HK-2 (cell line): ENCODE data around the gene BGLAP.
A peak's percentile ranks its signal among the peaks of the same experiment; 100 is the strongest.
"Not testable (repeated sequence)": the region's sequence is repeated elsewhere in the genome, so short reads cannot be mapped to it uniquely, and the experiment has no call there.

ENCODE experiments used
- DNase-seq: peaks from one replicate; pipeline ENCODE4 v3.0.0-alpha.2; 2018; ENCODE audit not compliant: unreplicated experiment

The BGLAP gene

DNA sequence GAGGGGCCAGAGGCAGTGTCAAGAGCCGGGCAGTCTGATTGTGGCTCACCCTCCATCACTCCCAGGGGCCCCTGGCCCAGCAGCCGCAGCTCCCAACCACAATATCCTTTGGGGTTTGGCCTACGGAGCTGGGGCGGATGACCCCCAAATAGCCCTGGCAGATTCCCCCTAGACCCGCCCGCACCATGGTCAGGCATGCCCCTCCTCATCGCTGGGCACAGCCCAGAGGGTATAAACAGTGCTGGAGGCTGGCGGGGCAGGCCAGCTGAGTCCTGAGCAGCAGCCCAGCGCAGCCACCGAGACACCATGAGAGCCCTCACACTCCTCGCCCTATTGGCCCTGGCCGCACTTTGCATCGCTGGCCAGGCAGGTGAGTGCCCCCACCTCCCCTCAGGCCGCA lies at the start of gene BGLAP:
Gene BGLAP (plus strand): TSS at position 259 of the 400 bp plus-strand sequence. CDS start 48 bp downstream, at position 307.
- no peak for DNase-seq

DNA sequence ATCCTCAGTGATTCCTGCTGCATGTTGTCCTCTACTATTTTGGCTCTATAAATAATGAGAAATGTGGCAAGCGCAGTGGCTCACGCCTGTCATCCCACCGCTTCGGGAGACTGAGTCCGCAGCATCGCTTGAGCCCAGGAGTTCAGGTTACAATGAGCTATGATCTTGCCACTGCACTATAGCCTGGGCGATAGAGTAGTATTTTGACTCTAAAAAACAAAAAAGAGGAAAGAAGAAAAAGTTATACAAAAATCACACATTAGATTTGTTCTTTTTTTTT lies 48.8 kb upstream of the BGLAP start:
- DNase-seq: no peak

DNA sequence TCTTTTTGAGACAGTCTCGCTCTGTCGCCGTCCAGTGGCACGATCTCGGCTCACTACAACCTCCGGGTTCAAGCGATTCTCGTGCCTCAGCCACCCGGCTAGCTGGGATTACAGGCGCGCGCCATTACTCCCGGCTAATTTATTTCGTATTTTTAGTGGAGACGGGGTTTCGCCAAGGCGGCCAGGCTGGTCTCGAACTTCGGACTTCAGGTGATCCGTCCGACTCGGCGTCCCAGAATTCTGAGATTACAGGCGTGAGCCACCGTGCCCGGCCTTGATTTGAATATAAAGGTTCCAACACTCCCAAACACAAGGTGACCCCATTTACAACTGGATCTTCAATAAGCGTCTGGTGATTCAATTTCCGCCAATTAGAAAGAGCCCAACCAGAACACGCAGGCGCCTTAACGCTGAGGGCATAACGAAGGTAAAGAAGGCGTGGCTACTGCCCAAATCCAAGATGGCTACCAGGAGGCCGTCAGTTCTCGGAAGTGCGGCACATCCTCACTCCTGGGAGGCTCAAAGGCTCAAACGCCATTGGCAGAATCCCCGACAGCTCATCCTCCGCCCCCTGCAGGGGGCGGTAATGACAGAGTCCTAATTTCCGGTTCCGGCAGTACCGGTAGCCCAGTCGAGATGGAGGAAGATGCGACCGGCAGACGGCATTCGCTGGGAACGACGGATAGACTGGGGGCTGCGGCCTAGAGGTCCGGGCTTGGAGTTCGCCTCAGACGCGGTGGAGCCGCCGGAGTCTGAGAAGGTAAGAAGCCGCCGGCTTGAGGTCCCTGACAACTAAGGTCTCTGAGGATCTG lies 48.3 kb upstream of the BGLAP start, which contains the start of gene SLC25A44:
Gene SLC25A44 (plus strand): TSS at position 617 of the 812 bp plus-strand sequence. CDS start 5,744 bp downstream, outside the sequence.
- DNase-seq: peak; percentile 97

DNA sequence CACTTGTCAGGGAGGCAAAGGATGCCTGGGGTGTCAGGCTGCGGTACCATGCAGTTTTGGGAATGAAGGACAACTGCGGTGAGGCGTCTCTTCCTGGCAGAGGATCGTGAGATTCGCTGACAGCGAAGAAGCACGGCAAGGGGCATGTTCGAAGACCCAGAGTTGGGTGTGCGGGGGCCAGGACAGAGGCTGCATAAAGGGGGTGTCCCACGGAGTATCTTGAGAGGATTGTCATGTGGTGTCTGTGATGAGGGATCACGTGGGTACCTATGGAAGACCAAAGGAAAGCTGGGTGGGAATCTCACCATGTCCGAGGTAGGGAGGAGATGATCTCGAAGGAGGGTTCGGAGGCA lies 47.7 kb upstream of the BGLAP start:
- no peak for DNase-seq

- DNase-seq: no peak
These were observed 46.1 kb upstream of the BGLAP start for GRCh38 chr1:156195853-156196252.

DNA sequence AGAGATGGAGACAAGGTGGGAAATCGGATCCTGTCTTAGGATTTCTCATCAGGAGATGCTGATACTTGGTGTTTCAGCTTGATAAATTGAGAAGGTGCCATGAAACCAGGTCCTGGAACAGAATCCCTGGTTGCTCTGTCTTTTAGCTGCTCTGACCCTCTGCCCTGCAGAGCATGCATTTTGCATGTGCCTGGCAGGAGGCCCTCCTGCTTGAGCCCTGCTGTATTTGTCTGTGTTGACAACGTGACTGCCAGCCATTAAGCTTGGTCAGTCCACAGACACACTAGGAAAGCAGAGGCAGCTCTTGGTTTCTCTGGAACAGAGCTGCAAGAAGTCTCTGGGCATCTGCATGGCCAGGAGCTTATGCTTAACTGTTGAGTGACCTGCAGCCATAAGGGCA lies 45.5 kb upstream of the BGLAP start:
- DNase-seq: no peak

GRCh38 chr1:156198831-156199349 lies 43.1 kb upstream of the BGLAP start:
- DNase-seq: no peak

DNA sequence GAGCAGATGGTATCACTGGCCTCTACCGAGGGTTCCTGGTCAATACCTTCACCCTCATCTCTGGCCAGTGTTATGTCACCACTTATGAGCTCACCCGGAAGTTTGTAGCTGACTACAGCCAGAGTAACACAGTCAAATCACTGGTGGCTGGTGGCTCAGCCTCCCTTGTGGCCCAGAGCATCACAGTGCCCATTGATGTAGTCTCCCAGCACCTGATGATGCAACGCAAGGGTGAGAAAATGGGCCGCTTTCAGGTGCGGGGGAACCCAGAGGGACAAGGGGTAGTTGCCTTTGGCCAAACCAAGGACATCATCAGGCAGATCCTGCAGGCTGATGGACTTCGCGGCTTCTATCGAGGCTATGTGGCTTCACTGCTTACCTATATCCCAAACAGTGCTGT lies 41.9 kb upstream of the BGLAP start:
- no peak for DNase-seq

DNA sequence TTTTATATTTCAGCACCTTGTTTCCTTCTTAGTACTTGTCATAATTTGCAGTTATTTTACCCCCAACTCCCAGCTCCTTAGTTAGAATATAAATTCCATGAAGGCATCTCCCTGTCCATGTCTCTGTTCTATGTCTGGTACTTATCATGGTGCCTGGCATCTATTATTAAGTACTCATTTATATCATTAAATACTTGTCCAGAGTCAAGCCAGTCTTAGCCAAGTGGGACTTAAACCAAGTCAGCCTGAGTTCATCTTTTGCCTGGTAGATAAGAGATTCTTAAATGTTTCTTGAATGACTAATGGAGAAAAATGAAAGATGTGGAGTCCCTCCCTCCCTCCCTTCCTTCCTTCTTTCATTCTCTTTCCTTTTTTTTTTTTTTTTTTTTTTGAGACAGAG lies 38.7 kb upstream of the BGLAP start:
- DNase-seq: no peak

- DNase-seq: no peak
These were observed 37.3 kb upstream of the BGLAP start for GRCh38 chr1:156204686-156205085.

DNA sequence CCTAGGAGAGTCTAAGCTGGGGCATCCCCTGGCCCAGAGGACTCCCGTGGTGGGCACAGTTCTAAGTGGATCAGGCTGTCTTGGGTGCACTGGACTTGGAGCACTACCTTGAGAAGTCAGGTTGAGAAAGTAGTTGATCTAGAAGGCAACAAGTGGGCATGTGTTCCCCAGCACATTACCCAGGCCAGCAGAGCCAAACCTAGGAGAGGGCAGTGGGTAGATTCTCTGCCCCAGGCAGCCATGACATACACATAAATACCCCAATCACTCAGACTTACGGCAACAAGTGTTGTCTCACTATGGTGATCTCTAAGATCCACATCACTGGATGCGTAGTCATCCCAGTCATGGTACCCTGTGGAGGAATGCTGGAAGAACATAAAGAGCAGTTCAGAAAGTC lies 30.7 kb upstream of the BGLAP start:
- DNase-seq: no peak

GRCh38 chr1:156212130-156212529 lies 29.9 kb upstream of the BGLAP start:
- no peak for DNase-seq

- DNase-seq: peak; percentile 97
These were observed 28.9 kb upstream of the BGLAP start, which contains the start of gene PMF1 for GRCh38 chr1:156212833-156213643. Gene PMF1, plus strand, starts transcription at chr1:156213007. Its CDS starts 9 bp downstream, at chr1:156213016.

DNA sequence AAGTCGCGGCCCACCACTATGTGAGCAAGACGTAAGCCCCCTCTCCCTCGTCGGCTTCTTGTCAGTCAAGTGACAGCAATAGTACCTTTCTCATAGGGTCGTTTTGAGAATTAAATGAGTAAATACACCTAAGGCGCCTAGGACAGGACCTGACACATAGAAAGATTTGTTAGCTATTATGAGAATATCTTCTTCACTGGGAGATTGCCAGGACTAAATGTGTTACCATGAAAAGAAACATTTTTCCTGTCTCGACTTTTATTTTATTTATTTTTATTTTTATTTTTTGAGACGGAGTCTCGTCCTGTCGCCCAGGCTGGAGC lies 28.4 kb upstream of the BGLAP start:
- no peak for DNase-seq

DNA sequence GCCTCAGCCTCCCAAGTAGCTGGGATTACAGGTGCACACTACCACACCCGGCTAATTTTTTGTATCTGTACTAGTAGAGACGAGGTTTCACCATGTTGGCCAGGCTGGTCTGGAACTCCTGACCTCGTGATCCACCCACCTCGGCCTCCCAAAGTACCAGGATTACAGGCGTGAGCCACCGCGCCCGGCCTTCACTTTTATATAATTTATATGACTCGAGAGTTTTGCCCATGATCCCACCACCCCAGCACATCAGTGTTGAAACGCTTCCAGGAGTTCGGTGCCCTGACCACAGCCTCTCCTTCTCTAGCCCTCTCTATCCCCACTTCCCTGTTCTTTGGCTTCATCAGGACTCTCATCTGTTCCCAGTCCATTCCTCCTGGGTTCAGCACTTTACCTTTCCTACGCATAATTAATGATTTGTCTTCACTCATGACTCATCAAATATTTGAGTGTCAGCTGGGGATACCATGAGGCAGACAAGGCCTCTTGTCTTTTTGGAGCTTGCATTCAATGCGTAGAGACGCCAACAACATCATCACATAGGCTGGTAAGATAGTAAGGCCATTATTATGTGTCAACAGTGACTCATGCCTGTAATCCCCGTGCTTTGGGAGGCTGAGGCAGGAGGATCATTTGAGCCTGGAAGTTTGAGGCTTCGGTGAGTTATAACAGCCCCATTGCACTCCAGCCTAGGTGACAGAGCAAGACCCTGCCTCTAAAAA lies 27.8 kb upstream of the BGLAP start:
- peak; percentile 46 for DNase-seq

DNA sequence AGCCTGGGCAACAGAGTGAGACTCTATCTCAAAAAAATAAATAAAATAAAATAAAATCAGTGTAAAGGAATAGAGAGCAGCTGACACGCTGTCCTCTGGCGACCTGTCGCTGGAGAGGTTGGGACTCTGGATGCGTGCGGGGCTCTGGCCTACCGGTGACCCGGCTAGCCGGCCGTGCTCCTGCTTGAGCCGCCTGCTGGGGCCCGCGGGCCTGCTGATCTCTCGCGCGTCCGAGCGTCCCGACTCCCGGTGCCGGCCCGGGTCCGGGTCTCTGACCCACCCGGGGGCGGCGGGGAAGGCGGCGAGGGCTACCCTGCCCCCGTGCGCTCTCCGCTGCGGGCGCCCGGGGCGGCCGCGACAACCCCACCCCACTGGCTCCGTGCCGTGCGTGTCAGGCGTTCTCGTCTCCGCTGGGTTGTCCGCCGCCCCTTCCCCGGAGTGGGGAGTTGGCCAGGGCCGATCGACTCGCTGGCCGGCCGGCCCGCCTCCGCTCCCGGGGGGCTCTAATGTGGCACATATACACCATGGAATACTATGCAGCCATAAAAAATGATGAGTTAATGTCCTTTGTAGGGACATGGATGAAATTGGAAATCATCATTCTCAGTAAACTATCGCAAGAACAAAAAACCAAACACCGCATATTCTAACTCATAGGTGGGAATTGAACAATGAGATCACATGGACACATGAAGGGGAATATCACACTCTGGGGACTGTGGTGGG lies 25.5 kb upstream of the BGLAP start:
- DNase-seq: not testable (repeated sequence)

DNA sequence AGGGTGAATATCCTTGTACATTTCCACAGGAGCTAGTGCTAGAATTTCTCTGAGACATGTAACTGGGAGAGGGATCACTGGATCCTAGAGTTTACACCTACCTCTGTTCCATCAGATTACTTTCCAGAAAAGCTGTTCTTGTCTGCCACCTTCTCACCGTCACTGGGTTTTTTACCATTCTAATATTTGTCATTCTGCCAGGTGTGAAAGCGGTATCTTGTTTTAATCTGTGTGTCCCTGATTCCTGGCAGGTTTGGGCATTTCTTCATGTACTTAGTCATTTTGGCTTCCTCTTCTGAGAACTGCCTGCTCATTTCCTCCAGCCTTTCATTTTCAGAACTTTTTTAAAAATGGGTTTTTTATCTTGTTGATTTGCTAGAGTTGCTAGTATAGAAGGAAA lies 24.1 kb upstream of the BGLAP start:
- DNase-seq: no peak

GRCh38 chr1:156220226-156220625 lies 21.8 kb upstream of the BGLAP start:
- no peak for DNase-seq

GRCh38 chr1:156221986-156222692 lies 19.8 kb upstream of the BGLAP start:
- no peak for DNase-seq

GRCh38 chr1:156225677-156226014 lies 16.3 kb upstream of the BGLAP start:
- DNase-seq: no peak

- no peak for DNase-seq
These were observed 15.9 kb upstream of the BGLAP start for GRCh38 chr1:156226116-156226538.
